ENCODE results near the gene FRG2B.
"Not testable (repeated sequence)": the region's sequence is repeated elsewhere in the genome, so short reads cannot be mapped to it uniquely, and the experiment has no call there.

The FRG2B gene

GRCh38 chr10:133599869-133600268 is 26.7 kb downstream of the FRG2B start:
- DNase-seq (ENCODE audit: low spot score) = not testable (repeated sequence)

- no peak for DNase-seq (ENCODE audit: low spot score)
Observed at GRCh38 chr10:133592716-133593115, 33.9 kb downstream of the FRG2B start.

GRCh38 chr10:133590970-133591359 is 35.6 kb downstream of the FRG2B start:
- DNase-seq (ENCODE audit: low spot score) = no peak

- no peak for DNase-seq (ENCODE audit: low spot score)
Observed at GRCh38 chr10:133590226-133590969, 36.2 kb downstream of the FRG2B start.

GRCh38 chr10:133577037-133577436 is 49.6 kb downstream of the FRG2B start:
- DNase-seq (ENCODE audit: low spot score) = not testable (repeated sequence)

All from pons (tissue), 1 donor.